Cardiac fibroblast (primary cell): ENCODE data around the gene ATP5F1D.
"Not testable (repeated sequence)": the region's sequence is repeated elsewhere in the genome, so short reads cannot be mapped to it uniquely, and the experiment has no call there.

Source experiments
- DNase-seq, 2 donors: peaks; one replicate each; pipeline versions ENCODE4 v3.0.0 to v3.0.0-alpha.2; 2010; ENCODE audit warnings: low read depth in 2 of 2
- H3K4me3 ChIP-seq, 2 donors: replicated peaks in 1 of 2; 1 replicate in 1 of 2; 2 replicates in 1 of 2; pipeline ENCODE4 v1.5.1; 2011; ENCODE audit warnings: low read depth in 2 of 2, low read length in 2 of 2, mild to moderate bottlenecking in 2 of 2, moderate library complexity in 1 of 2
- CTCF ChIP-seq: IDR thresholded peaks from one replicate; pipeline ENCODE4 v1.5.1; 2011; ENCODE audit warnings: low read depth, mild to moderate bottlenecking, low read length, inconsistent platforms

Gene ATP5F1D

GRCh38 chr19:1239796-1240737, 1.5 kb upstream of the ATP5F1D start:
- TF ChIP-seq CTCF = peak; percentile 35

GRCh38 chr19:1240925-1241324, 626 bp upstream of the ATP5F1D start:
- DNase-seq = no peak
- no peak for TF ChIP-seq CTCF
- no peak overlapping the region for H3K4me3 ChIP-seq

More at GRCh38 chr19:1239796-1240737, 1.5 kb upstream of the ATP5F1D start:
- H3K4me3 ChIP-seq = peak overlapping the region; percentile 32 to 43
- peak; percentile 88 to 95 for DNase-seq

GRCh38 chr19:1243768-1244692, 2.5 kb downstream of the ATP5F1D start:
- TF ChIP-seq CTCF = peak; percentile 89
- H3K4me3 ChIP-seq = no peak overlapping the region
- peak; percentile 85 to 90 for DNase-seq

GRCh38 chr19:1244693-1245451, 3.3 kb downstream of the ATP5F1D start:
- H3K4me3 ChIP-seq = peak overlapping the region; percentile 0 to 21
- no peak for DNase-seq

GRCh38 chr19:1245494-1246264, 4.1 kb downstream of the ATP5F1D start:
- DNase-seq = no peak
- no peak overlapping the region for H3K4me3 ChIP-seq
- TF ChIP-seq CTCF = no peak

More at GRCh38 chr19:1244693-1245451, 3.3 kb downstream of the ATP5F1D start:
- TF ChIP-seq CTCF = no peak

GRCh38 chr19:1246265-1247087, 4.9 kb downstream of the ATP5F1D start:
- H3K4me3 ChIP-seq, DNase-seq: not testable (repeated sequence)
